Neutrophil (primary cell): ENCODE measurements around the gene UBE2D2.

Source experiments
- H3K27ac ChIP-seq: fragments of 200-600 bp; sonication (generic); 2 replicates; pipeline ENCODE4 v1.5.1; 2016; ENCODE audit warnings: mild to moderate bottlenecking, moderate library complexity
- H3K27me3 ChIP-seq: fragments of 200-600 bp; sonication (generic); 2 replicates; pipeline ENCODE4 v1.6.0; 2016; ENCODE audit warnings: mild to moderate bottlenecking
- H3K36me3 ChIP-seq: fragments of 200-600 bp; sonication (generic); 2 replicates; pipeline ENCODE4 v1.5.1; 2017
- H3K4me1 ChIP-seq, 2 experiments: fragments of 200-600 bp in 1 of 2; sonication (generic) in 1 of 2; 1 replicate in 1 of 2; 2 replicates in 1 of 2; pipeline versions ENCODE4 v1.5.1 to v1.6.1; 2013 to 2016; ENCODE audit warnings: low read depth in 1 of 2, low read length in 1 of 2, mild to moderate bottlenecking in 1 of 2, moderate library complexity in 1 of 2; ENCODE audit not compliant: control insufficient read depth in 1 of 2, insufficient read depth in 1 of 2
- H3K4me3 ChIP-seq, 2 experiments: fragments of 200-600 bp in 1 of 2; sonication (generic) in 1 of 2; 1 replicate in 1 of 2; 2 replicates in 1 of 2; pipeline ENCODE4 v1.5.1; 2013 to 2016; ENCODE audit warnings: low read depth in 1 of 2, low read length in 1 of 2, mild to moderate bottlenecking in 1 of 2, moderate library complexity in 1 of 2
- H3K9me3 ChIP-seq: fragments of 200-600 bp; sonication (generic); 2 replicates; pipeline ENCODE4 v1.5.1; 2016
- CTCF ChIP-seq: fragments of 200-600 bp; sonication (generic); IDR thresholded peaks from 2 replicates; pipeline ENCODE4 v1.5.1; 2016; ENCODE audit warnings: antibody characterized with exemption

UBE2D2 gene

GRCh38 chr5:139653616-139654015 lies 92.5 kb downstream of the UBE2D2 start:
- Histone ChIP-seq H3K36me3 (no peaks in the 10 kb centered on the region), H3K27ac (no peak overlapping the region), H3K27me3 (peaks cover 100% of the 10 kb centered on the region), H3K9me3 (no peaks in the 10 kb centered on the region), H3K4me3 (no peak overlapping the region), H3K4me1 (peaks cover 14 to 17% of the 10 kb centered on the region in 2 experiments)
- no peak for TF ChIP-seq CTCF

- peaks cover 100% of the 10 kb centered on the region for H3K27me3 ChIP-seq
- H3K27ac ChIP-seq: no peak overlapping the region
- no peaks in the 10 kb centered on the region for H3K9me3 ChIP-seq
- no peak for TF ChIP-seq CTCF
- no peak overlapping the region for H3K4me3 ChIP-seq
- no peaks in the 10 kb centered on the region for H3K36me3 ChIP-seq
- H3K4me1 ChIP-seq: peaks cover 7 to 9% of the 10 kb centered on the region in 2 experiments
Observed at GRCh38 chr5:139654464-139654863, 93.3 kb downstream of the UBE2D2 start.

GRCh38 chr5:139654871-139655491 lies 93.8 kb downstream of the UBE2D2 start:
- no peak overlapping the region for H3K27ac ChIP-seq
- peaks cover 100% of the 10 kb centered on the region for H3K27me3 ChIP-seq
- TF ChIP-seq CTCF: no peak
- no peaks in the 10 kb centered on the region for H3K36me3 ChIP-seq
- H3K9me3 ChIP-seq: no peaks in the 10 kb centered on the region
- H3K4me1 ChIP-seq: peaks cover 2 to 4% of the 10 kb centered on the region in 2 experiments
- H3K4me3 ChIP-seq: no peak overlapping the region

- Histone ChIP-seq H3K27ac (no peak overlapping the region), H3K36me3 (no peaks in the 10 kb centered on the region), H3K9me3 (no peaks in the 10 kb centered on the region), H3K27me3 (peaks cover 100% of the 10 kb centered on the region), H3K4me1 (peaks cover 0 to 2% of the 10 kb centered on the region in 2 experiments), H3K4me3 (no peak overlapping the region)
- no peak for TF ChIP-seq CTCF
Observed at GRCh38 chr5:139655727-139656271, 94.7 kb downstream of the UBE2D2 start.

- no peak overlapping the region for H3K4me3 ChIP-seq
- H3K36me3 ChIP-seq: no peaks in the 10 kb centered on the region
- peaks cover 100% of the 10 kb centered on the region for H3K27me3 ChIP-seq
- no peak for TF ChIP-seq CTCF
- H3K27ac ChIP-seq: no peak overlapping the region
- peaks cover 0 to 7% of the 10 kb centered on the region in 2 experiments for H3K4me1 ChIP-seq
- H3K9me3 ChIP-seq: no peaks in the 10 kb centered on the region
Observed at GRCh38 chr5:139657363-139658321, 96.5 kb downstream of the UBE2D2 start.
